ENCODE measurements around the gene FAM187B. TPM values are rescaled to one million over a fixed set of nuclear protein-coding genes. Genes with fewer than 3 reads are reported as not detected.

The FAM187B gene
- total and polyA plus RNA-seq, 4 donors, result 0.20 to 0.28 TPM; not detected in 2

GRCh38 chr19:35208121-35208520 is 20.4 kb downstream of the FAM187B start:
- Histone ChIP-seq H3K4me3 (no peak overlapping the region), H3K27me3 (ENCODE audit: control insufficient read depth in 3 of 3, insufficient read depth in 3 of 3, low read length in 2 of 3) (no peaks in the 10 kb centered on the region), H3K36me3 (ENCODE audit: control insufficient read depth in 4 of 4, insufficient read depth in 4 of 4, low read length in 4 of 4) (no peaks in the 10 kb centered on the region), H3K9me3 (ENCODE audit: control insufficient read depth in 4 of 4, insufficient read depth in 3 of 4, low read length in 3 of 4) (peaks cover 0 to 2% (median 0%) of the 10 kb centered on the region in 4 donors), H3K9ac (ENCODE audit: insufficient read depth in 1 of 2, low read length in 2 of 2) (no peak overlapping the region), H3K27ac (ENCODE audit: low read depth in 1 of 2, low read length in 1 of 2) (no peak overlapping the region), H3K4me1 (ENCODE audit: control insufficient read depth in 5 of 5, insufficient read depth in 5 of 5, low read length in 5 of 5) (peaks cover 0 to 5% (median under 1%) of the 10 kb centered on the region in 5 donors)
- DNase-seq (no peak), ATAC-seq (ENCODE audit: insufficient read depth, low FRiP score) (no peak)
- WGBS, 2 donors, result 89 to 90% methylated on average over 8 of the region's 8 CpGs
- TF ChIP-seq, protein P1, sequence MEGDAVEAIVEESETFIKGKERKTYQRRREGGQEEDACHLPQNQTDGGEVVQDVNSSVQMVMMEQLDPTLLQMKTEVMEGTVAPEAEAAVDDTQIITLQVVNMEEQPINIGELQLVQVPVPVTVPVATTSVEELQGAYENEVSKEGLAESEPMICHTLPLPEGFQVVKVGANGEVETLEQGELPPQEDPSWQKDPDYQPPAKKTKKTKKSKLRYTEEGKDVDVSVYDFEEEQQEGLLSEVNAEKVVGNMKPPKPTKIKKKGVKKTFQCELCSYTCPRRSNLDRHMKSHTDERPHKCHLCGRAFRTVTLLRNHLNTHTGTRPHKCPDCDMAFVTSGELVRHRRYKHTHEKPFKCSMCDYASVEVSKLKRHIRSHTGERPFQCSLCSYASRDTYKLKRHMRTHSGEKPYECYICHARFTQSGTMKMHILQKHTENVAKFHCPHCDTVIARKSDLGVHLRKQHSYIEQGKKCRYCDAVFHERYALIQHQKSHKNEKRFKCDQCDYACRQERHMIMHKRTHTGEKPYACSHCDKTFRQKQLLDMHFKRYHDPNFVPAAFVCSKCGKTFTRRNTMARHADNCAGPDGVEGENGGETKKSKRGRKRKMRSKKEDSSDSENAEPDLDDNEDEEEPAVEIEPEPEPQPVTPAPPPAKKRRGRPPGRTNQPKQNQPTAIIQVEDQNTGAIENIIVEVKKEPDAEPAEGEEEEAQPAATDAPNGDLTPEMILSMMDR (IDR thresholded peaks at IDR 0.05; ENCODE audit: control extremely low read depth, extremely low read depth), result no peak

- no peak for ATAC-seq (ENCODE audit: insufficient read depth, low FRiP score)
- Histone ChIP-seq H3K4me1 (ENCODE audit: control insufficient read depth in 5 of 5, insufficient read depth in 5 of 5, low read length in 5 of 5) (peaks cover 0 to 5% (median 0%) of the 10 kb centered on the region in 5 donors), H3K27ac (ENCODE audit: low read depth in 1 of 2, low read length in 1 of 2) (no peak overlapping the region), H3K4me3 (no peak overlapping the region), H3K27me3 (ENCODE audit: control insufficient read depth in 3 of 3, insufficient read depth in 3 of 3, low read length in 2 of 3) (no peaks in the 10 kb centered on the region), H3K36me3 (ENCODE audit: control insufficient read depth in 4 of 4, insufficient read depth in 4 of 4, low read length in 4 of 4) (no peaks in the 10 kb centered on the region), H3K9ac (ENCODE audit: insufficient read depth in 1 of 2, low read length in 2 of 2) (no peak overlapping the region), H3K9me3 (ENCODE audit: control insufficient read depth in 4 of 4, insufficient read depth in 3 of 4, low read length in 3 of 4) (peaks cover 0 to 2% (median 0%) of the 10 kb centered on the region in 4 donors)
- DNase-seq, result no peak
- TF ChIP-seq, protein P1 (IDR thresholded peaks at IDR 0.05; ENCODE audit: control extremely low read depth, extremely low read depth), result no peak
- 84 to 85% methylated on average over 8 of the region's 8 CpGs for WGBS, 2 donors
Observed at GRCh38 chr19:35207391-35207871, 21.1 kb downstream of the FAM187B start.

DNA sequence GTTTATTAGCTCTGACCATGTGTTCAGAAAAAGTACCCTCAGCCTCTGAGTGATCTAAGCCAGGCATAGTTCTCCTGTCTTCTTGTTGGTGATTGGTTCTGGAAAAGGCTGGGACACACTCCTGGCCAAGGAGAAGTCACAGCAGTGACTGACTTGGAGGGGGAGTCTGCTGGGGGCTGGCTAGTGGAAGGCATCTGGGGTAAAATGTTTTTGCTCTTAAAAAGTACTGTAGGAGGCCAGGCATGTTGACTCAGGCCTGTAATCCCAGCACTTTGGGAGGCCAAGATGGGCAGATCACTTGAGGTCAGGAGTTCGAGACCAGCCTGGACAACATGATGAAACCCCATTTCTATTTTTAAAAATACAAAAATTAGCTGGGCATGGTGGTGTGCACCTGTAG is 21.7 kb downstream of the FAM187B start:
- ATAC-seq (ENCODE audit: insufficient read depth, low FRiP score) (no peak), DNase-seq (no peak)
- peaks cover 0 to 2% (median 0%) of the 10 kb centered on the region in 4 donors for H3K9me3 ChIP-seq (ENCODE audit: control insufficient read depth in 4 of 4, insufficient read depth in 3 of 4, low read length in 3 of 4)
- whole genome bisulfite sequencing, 2 donors, result 90 to 97% methylated on average over 1 of the region's 1 CpG
- peaks cover 0 to 5% (median 0%) of the 10 kb centered on the region in 5 donors for H3K4me1 ChIP-seq (ENCODE audit: control insufficient read depth in 5 of 5, insufficient read depth in 5 of 5, low read length in 5 of 5)
- H3K36me3 ChIP-seq (ENCODE audit: control insufficient read depth in 4 of 4, insufficient read depth in 4 of 4, low read length in 4 of 4), result no peaks in the 10 kb centered on the region
- no peak overlapping the region for H3K9ac ChIP-seq (ENCODE audit: insufficient read depth in 1 of 2, low read length in 2 of 2)
- H3K4me3 ChIP-seq, result no peak overlapping the region
- TF ChIP-seq, protein P1 (IDR thresholded peaks at IDR 0.05; ENCODE audit: control extremely low read depth, extremely low read depth), result no peak
- no peak overlapping the region for H3K27ac ChIP-seq (ENCODE audit: low read depth in 1 of 2, low read length in 1 of 2)
- no peaks in the 10 kb centered on the region for H3K27me3 ChIP-seq (ENCODE audit: control insufficient read depth in 3 of 3, insufficient read depth in 3 of 3, low read length in 2 of 3)

GRCh38 chr19:35206379-35206778 is 22.2 kb downstream of the FAM187B start:
- H3K4me3 ChIP-seq, result no peak overlapping the region
- TF ChIP-seq, protein P1 (IDR thresholded peaks at IDR 0.05; ENCODE audit: control extremely low read depth, extremely low read depth), result no peak
- no peaks in the 10 kb centered on the region for H3K36me3 ChIP-seq (ENCODE audit: control insufficient read depth in 4 of 4, insufficient read depth in 4 of 4, low read length in 4 of 4)
- H3K9me3 ChIP-seq (ENCODE audit: control insufficient read depth in 4 of 4, insufficient read depth in 3 of 4, low read length in 3 of 4), result peaks cover 0 to 2% (median 0%) of the 10 kb centered on the region in 4 donors
- no peak overlapping the region for H3K9ac ChIP-seq (ENCODE audit: insufficient read depth in 1 of 2, low read length in 2 of 2)
- H3K27ac ChIP-seq (ENCODE audit: low read depth in 1 of 2, low read length in 1 of 2), result no peak overlapping the region
- peaks cover 0 to 5% (median 0%) of the 10 kb centered on the region in 5 donors for H3K4me1 ChIP-seq (ENCODE audit: control insufficient read depth in 5 of 5, insufficient read depth in 5 of 5, low read length in 5 of 5)
- DNase-seq (no peak), ATAC-seq (ENCODE audit: insufficient read depth, low FRiP score) (no peak)
- no peaks in the 10 kb centered on the region for H3K27me3 ChIP-seq (ENCODE audit: control insufficient read depth in 3 of 3, insufficient read depth in 3 of 3, low read length in 2 of 3)
- 35 to 46% methylated on average over 5 of the region's 5 CpGs for WGBS, 2 donors

Measured in lung (tissue), 12 donors.